DMS153 (cell line): Measurements from ENCODE around the gene EPB41L2.

Source experiments
- DNase-seq: peaks from one replicate; lab custom pipeline; 2025; lab: John Stamatoyannopoulos, UW

Gene EPB41L2

DNA sequence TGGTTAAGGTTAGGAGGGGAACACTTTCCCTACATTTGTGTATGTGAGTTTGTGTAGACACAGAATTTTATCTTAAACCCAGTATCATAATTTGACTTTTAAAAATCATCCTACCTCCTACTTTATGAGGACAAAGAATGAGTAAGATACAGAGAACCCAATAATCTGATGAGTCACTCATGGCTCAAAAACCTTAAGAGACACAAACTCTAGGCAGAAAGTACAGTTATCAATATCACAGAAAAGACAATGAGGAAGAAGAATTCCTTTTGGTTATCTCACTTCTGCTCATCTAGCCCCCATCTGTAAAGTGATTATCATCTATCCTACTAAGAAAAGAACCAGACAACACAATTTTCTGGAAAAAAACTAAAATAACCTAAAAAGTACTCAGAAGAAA lies 87.7 kb downstream of the EPB41L2 start:
- DNase-seq, result no peak

DNA sequence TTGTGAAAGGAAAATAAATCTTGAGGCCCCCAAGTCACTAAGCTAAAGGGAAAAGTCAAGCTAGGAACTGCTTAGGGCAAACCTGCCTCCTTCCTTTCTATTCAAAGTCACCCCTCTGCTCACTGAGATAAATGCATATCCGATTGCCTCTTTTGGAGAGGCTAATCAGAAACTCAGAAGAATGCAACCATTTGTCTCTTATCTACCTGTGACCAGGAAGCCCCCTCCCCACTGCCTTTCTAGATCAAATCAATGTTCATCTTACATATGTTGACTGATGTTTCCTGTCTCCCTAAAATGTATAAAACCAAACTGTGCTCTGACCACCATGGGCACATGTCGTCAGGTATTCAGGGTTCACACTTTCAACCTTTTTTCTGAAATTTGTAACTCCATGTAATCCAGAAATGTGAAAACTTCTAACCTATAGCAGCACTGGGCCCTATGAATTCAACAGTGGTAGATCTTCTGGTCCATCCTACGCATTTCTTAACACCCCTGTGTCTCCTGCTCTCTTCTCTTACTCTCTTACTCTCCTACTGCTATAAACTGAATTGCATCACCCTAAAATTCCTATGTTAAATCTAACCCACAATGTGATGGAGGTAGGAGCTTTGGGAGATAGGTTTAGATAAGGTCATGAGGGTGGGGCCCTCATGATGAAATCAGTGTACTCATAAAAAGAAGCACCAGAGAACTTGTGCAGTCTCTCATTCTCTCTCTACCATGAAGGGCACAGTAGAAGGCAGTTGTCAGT lies 89.3 kb downstream of the EPB41L2 start:
- DNase-seq, result no peak

DNA sequence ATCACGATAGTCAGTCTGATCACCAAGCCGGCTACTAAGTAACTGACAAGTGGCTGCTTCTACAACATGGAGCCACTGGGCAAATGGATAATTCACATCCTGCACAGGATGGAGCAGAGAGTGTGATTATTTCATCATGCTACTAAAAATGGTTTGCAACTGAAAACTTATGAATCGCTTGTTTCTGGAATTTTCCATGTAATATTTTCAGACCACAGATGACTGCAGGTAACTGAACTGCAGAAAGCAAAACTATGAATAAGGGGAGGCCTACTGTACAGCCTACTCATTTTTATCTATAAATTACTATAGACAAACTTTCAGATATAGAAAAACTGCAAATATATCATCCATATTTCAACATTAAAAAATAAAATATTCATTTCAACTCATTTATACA lies 91.5 kb downstream of the EPB41L2 start:
- no peak for DNase-seq

DNA sequence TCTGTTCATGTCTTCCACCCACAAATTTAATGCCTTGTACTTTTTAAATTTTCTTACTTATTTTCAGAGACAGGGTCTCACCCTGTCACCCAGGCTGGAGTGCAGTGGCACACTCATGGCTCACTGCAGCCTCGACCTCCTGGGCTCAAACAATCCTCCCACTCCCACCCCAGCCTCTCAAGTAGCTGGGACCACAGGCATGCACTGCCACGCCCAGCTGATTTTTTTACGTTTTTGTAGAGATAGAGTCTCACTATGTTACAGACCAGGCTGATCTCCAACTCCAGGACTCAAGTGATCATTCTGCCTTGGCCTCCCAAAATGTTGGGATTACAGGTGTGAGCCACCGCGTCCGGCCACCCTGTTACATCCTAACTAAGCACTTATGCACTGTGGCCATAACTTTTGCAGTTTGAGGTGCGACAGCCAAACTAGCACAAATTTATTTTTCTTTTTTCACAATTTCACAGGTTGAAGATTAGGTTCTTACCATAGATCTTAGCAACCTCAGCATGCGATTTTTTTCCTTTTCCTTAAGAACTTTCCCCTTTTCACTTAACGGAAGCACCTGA lies 92.1 kb downstream of the EPB41L2 start:
- no peak for DNase-seq

DNA sequence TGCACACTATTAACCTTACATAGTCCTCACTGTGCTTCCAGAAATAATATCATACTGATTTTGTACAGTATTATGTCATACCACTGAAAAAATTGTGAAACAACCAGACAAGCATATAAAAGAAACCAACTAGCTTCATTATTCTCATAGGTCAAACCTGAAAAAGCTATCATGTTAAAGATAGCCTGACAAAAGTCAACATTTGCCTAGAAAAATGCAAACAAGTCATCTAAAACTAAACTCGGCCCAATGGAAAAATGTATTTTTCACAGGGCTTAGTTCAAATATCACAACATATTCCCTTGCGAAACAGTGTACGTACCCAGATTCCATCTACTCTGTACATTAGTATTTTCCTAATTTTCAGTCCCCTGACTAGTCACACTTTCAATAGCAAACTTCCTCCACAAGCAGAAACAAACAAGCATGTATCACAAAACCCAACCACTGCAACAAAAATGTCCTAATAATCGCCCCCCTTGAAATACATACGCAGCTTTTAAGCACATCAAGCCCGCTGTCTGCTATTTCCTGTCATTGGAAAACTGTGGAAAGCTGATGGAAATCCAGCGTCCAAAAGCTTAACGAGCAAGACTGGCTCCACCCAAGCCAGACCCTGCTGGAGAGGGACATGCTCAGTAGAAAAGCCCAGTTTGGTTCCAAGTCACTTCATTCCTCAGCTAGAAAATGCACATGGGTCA lies 93.1 kb downstream of the EPB41L2 start:
- no peak for DNase-seq

DNA sequence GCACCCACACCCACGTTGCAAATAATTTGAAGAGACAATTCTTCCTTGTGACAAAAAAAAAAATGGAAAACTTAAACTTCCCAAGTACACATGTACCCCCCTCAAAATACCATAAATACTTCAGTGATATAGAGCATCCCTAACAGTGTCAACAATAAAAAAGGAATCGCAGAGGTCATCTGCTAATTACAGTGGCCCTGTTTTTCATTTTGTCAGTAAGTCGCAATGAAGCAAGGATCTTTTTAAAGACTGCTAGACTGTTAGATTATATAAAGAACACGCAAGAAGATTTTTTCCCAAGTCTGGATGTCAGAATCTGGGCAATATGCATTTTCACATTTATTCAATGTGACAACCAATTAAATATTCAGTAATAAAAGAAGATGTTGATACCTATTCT lies 93.9 kb downstream of the EPB41L2 start:
- DNase-seq, result no peak

DNA sequence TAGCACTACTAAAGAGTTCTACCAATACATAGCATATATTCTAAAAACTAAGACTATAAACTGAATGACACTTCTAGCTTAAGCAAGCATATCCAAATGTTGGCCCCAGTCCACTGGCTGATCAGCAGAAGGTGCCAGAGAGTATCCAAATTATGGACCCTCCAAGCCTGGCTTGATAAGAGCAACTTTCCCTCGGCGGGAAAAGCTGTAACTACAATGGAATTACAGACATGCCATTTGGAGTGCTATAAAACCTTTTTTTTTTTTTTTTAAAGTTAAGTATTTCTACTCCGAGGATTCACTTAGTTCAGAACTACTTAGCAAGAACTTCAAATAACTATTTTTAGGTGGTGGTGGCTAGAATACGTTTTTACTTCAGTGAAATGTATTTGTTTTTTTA lies 94.6 kb downstream of the EPB41L2 start:
- no peak for DNase-seq

DNA sequence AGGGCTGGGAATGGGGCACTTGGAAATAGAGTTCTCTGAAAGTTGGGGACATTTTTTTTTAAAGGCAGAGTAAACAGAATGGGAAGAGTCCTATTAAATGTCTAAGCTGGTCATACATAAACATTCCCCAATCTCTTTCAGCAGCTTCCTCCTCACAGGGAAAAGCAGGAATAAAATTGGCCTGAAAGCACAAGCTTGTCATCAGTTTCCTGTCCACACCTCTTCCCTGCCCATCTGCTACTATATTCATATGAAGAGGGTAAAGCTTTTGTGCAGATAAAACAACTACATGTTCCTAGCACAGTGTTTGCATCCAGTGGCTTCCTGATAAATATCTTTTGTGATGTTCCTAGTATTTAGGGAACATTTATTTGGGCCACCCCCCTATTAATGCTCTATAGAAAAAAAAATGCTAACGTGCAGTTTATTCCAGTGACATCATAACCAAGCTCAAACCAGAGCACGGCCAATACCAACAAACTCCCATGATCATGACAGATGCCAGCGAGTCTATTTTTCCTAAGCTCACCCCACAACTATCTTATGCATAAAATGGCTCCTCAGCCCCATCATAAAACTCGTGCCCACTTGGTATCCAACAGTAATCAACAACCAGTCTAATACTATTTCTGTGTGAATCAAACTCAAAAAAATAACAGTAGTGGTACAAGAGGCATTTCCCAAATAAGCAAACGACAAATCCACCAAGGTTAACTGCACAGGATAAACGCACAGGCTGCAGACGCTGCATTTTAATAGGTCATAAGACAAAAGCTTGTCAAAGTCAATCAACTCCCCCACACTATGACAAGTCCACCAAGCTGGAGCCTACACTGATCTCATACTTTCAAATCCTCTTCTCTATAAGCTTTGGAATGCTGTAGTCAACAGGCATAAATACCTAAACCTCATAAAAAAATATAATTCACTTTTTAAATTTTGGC lies 95.3 kb downstream of the EPB41L2 start:
- no peak for DNase-seq

DNA sequence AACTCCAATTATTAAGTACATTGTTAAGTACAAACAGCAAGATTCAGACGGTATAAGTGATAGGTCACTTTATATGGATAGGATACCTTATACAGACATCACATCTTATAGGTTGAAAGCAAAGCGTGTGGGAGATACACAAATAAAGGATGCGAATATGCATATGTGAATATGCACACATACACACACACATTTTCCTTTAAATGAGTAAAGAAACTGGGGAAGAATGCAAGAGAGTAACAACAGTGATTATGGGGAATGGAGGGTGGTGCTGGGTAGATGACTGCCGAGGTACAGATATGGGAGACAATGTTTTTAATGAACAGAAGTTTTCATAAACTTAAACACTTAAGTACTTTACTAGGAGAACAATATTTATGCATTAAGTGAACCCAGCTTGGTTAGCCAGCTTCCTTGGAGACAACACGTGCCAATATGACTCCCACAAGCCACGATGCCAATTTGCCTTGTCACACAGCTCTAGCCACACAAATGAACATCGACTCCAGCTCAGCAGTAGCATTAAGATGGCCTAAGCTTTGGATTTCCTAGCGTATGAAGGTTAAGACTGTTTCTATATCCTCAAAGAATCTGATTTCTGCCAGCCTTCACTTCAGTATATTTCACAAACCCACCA lies 96.6 kb downstream of the EPB41L2 start:
- no peak for DNase-seq

DNA sequence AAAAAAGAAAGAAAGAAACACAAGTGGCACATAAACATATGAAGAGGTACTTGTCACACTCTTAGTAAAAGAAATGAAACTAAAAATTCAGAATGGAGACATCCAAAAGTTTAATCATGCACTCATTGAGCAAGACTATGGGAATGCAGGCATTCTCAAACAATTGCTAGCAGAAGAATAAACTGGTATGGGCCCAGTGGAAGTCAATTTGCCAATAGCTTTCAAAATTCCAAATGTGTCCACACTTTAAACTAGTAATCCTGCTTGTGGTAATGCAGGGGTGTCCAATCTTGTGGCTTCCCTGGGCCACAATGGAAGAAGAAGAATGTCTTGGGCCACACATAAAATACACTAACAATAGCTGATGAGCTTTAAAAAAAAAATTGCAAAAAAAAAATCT lies 97.4 kb downstream of the EPB41L2 start:
- no peak for DNase-seq

DNA sequence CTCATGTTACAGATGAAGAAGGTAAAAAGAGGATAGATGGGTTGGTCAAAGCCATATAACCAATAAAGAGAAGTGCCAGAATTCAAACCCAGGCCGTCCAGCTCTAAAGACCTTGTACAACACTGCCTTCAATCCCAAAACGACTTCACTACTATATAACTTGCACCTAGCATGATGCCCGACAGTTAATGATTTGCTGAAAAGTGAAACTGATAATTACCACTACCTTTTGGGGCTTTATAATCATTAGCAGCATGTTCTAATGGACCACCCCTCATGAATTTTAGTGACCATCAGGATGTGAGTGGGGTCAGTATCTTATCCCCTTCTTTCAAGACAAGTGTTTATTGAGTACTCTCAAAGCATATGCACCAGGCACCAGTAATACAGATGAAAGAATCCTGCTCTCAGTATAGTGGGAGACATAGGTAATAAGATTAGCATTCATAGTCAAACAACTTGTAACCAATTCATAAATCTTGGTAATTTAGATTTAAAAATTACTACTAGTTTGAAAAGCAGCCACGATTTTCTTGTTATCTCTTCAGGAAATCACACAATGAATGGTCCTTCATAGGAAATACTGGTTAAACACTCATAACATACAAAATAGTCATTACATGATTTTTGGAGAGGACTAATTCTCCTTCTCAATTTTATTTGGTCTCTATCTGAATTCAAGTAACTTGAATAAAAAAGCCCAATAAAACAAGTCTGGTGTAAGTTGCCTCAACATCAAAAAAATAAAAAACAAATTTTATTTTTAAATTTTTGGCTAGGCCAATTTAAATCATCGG lies 98.0 kb downstream of the EPB41L2 start:
- DNase-seq, result no peak

DNA sequence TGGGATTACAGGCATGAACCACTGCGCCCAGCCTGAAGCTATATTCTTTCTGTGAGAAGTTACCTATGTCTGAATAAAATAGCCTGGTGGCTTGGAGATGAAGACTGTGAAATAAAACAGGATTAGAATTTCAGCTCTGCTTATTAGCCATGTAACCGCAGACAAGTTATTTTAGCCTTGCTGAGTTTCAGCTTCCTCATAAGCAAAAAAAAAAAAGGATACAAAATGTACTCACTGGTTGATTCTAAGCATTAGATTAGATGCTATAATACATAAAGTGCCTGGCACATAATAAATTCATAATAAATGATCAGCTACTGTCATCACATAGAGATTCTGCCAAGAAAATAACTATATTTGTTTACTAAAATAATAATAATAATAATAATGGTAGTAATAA lies 98.8 kb downstream of the EPB41L2 start:
- DNase-seq, result no peak

DNA sequence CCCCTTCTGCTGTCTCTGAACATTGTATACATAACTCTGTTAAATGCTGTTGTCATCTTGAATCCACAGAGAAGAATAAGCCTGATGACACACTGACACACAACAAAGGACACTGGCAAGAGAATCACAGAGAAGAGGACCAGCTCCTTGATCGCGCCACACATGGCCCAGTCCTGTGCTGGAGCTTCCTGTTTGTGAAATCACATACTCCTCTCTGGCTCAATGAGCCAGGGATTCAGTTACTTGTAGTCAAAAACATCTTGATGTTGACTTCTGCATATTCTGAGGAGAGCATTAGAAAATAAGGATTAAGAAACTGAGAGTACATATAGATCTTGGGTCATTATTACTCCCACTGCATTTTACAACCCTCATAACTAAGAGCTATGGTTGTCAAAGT lies 100.1 kb downstream of the EPB41L2 start:
- no peak for DNase-seq

DNA sequence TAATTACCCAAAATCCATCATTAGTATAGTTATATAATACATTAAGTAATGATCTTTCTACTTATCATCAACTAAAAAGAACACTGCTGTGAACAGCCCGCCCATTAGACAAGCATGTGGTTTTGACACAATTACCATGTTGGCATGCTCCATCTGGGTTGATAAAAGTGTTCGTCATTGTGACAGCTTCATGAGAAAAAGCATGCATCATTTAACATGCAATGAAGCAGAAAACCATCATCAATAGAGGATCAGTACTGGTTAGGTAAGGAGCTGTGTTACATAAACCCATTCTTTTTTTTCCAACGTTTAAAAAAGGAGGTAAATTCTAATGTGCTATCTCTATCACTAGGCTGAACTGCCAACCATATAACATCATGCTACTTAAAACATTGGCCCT lies 101.9 kb downstream of the EPB41L2 start:
- no peak for DNase-seq

DNA sequence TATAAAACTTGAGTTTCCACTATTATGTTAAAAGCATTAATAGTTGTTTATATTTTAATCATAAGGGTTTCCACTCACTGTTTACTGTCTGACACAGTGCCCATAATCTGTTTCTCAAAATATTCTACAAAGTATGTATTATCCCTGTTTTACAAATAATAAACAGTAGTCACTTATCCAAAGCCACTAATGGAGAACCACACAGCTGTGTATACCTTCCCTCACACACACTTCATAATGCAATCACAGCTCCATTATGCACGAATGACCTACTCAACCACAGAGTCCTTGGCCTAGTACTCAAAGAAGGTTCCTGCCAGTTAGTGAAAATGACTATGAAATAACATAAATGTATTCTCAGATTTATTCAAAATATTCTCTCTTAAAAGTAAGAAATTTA lies 103.1 kb downstream of the EPB41L2 start:
- no peak for DNase-seq

DNA sequence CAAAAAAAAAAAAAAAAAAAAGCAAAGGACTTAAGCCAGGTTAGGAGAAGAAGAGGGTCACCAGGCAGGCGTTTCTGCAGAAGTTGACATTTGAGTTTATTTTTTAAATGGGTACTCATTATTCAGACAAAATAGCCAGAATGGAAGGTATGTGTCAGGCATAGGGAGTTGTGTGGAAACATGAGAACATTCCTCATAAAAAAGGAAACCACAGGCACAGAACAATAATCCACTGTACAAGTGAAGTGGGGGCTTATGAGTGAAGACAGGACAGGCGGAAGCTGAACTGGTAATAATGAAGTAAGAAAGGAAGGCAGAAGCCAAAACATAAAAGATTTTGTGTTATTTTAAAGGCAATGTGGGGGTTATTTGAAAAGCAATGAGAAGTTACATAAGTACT lies 104.6 kb downstream of the EPB41L2 start:
- no peak for DNase-seq

DNA sequence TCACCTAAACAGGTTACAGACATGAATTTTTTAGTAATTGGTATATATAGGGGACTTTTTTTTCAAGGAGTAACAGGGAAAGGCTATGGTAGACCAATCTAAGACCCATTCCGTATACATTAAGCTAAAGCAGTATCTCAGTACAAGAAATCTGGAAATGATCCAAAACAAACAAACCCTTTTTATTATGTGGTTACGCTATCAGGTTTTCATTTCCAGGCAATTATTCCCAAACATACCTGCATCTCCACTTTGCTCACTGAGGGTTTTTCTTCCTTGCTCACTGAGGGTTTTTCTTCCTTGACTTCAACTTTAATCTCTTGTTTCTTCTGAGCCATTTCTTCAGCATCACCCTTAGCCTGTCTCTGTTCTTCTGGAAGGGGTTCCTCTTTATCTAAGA lies 107.3 kb downstream of the EPB41L2 start:
- DNase-seq, result peak; percentile 73

DNA sequence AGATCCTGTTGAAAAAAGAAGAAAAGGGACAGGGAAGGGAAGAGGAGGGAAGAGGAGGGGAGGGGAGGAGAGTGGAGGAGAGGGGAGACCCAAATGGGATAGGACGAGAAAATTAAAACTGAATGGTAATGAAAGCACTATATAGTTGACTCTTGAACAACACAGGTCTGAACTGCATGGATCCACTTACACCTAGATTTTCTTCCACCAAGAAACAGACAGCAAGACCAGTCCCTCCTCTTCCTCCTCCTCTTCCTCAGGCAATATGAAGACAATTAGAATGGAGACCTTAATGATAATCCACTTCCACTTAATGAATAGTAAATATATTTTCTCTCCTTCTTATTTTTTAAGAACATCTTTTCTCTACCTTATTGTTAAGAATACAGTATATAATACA lies 113.5 kb downstream of the EPB41L2 start:
- DNase-seq, result no peak

DNA sequence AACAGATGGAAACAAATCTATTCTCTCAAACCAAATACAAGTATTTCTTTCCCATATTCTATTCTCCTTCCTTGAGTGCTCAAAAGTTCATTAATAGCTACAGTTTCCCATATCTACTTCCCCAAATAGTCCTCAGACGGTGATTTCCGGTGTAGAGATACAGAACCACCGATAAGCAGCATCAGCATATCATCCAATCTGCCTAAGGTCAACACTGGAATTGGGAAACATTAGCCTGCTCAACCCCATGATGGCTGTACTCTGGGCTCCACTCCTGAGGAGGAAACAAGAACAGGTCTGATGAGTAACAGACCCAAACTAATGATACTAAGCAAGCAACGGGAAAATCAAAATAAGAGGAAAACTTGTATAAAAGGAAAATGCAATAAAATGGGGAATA lies 115.6 kb downstream of the EPB41L2 start:
- no peak for DNase-seq

DNA sequence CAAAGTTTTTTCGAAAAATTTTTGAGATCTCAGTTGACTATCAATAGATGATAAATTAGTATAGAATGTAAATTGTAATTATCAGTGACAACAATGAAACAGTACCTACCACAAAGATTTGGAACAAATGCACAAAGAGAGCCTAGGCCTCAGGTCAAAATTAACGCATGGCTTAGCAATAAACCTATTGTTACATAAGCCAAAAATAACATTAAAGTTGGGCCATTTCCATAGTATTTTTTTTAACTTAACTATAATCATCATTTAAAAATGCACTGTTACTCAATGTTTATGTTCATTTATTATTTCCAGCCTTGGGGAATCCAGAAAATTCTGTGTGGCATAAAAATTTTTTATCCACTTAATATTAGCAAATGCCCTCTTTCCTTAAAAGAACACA lies 117.0 kb downstream of the EPB41L2 start:
- DNase-seq, result no peak

DNA sequence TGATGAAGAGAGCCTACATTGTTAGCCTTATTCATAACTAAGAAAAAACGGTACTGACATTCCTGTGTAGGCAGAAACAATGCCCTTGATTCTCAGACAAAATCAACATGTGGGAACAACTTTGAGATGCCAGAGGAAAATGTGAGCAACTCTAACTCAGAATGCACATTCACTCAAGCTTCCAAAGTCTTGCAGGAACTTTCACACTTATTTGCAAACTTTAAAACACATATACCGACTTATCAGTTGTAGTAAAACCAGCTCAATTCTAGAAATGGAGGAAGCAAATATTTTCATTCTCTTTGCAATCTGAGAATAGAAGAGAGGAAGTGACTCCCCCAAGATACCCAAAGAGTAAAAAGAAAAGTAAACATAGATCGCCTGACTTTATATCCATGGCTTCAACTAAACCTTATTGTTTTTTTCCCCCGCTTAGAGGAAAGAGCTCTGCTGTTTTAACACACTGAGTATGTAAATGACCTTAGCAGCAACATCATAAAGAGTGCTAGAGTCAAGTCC lies 117.6 kb downstream of the EPB41L2 start:
- DNase-seq, result no peak
